A549 (cell line): ENCODE measurements around the gene SZT2.

Experiments
- BCL3 ChIP-seq: fragments of >200 bp; sonication (Bioruptor Twin); formaldehyde crosslinking; IDR thresholded peaks from 3 replicates; pipeline ENCODE4 v1.6.1; 2016
- CHD2 ChIP-seq: fragments of 150-350 bp; IDR thresholded peaks from 2 replicates; pipeline ENCODE4 v1.6.1; 2014; ENCODE audit warnings: low read length; ENCODE audit not compliant: partially characterized antibody
- CHD4 ChIP-seq: fragments of 200-600 bp; sonication (generic); IDR thresholded peaks from 2 replicates; pipeline ENCODE4 v1.6.1; 2016; ENCODE audit warnings: antibody characterized with exemption, mild to moderate bottlenecking, borderline replicate concordance
- CTCF ChIP-seq: fragments of >200 bp; sonication (Bioruptor Twin); formaldehyde crosslinking; IDR thresholded peaks from 3 replicates; pipeline ENCODE4 v1.5.1; 2016
- HMGXB4 ChIP-seq: fragments of 250-450 bp; sonication (Bioruptor Pico); IDR thresholded peaks from 2 replicates; pipeline ENCODE4 v1.5.0; 2021; ENCODE audit warnings: mild to moderate bottlenecking, moderate library complexity, borderline replicate concordance
- JUNB ChIP-seq: fragments of >200 bp; sonication (Bioruptor Twin); formaldehyde crosslinking; IDR thresholded peaks from 2 replicates; pipeline ENCODE4 v1.6.1; 2016
- MAX ChIP-seq: IDR thresholded peaks from 2 replicates; pipeline ENCODE4 v1.6.1; 2012
- MYC ChIP-seq: IDR thresholded peaks from 2 replicates; pipeline ENCODE4 v1.6.1; 2012; ENCODE audit warnings: mild to moderate bottlenecking, inconsistent platforms, low read length, improper control_type of control experiment, borderline replicate concordance
- POLR2A ChIP-seq: IDR thresholded peaks from 2 replicates; pipeline ENCODE4 v1.6.1; 2012; ENCODE audit warnings: mild to moderate bottlenecking, low read length
- RAD21 ChIP-seq, 2 experiments: fragments of >200 bp in 1 of 2; sonication (Bioruptor Twin) in 1 of 2; formaldehyde crosslinking in 1 of 2; IDR thresholded peaks in 1 of 2; conservative IDR thresholded peaks in 1 of 2; 2 replicates in 1 of 2; 3 replicates in 1 of 2; pipeline ENCODE4 v1.6.1; 2012 to 2018; ENCODE audit warnings: inconsistent platforms in 1 of 2
- RCOR1 ChIP-seq: fragments of 150-350 bp; IDR thresholded peaks from 2 replicates; pipeline ENCODE4 v1.6.1; 2014; ENCODE audit warnings: antibody characterized with exemption, low read length, low read depth
- SMC3 ChIP-seq: fragments of >200 bp; sonication (Bioruptor Twin); formaldehyde crosslinking; IDR thresholded peaks from 3 replicates; pipeline ENCODE4 v1.6.1; 2018; ENCODE audit warnings: inconsistent platforms
- SREBF2 ChIP-seq: fragments of 450-650 bp; IDR thresholded peaks from 2 replicates; pipeline ENCODE4 v1.6.1; 2014; ENCODE audit warnings: mild to moderate bottlenecking, moderate library complexity

GRCh38 chr1:43451701-43452532, 62.2 kb downstream of the SZT2 start:
- TF ChIP-seq POLR2A, result no peak
- no peak for TF ChIP-seq CHD2
- TF ChIP-seq MAX, result no peak
- TF ChIP-seq CTCF, result no peak
- TF ChIP-seq BCL3, result no peak
- TF ChIP-seq RAD21 (conservative IDR thresholded peaks at IDR 0.05 in 1 of 2, IDR thresholded peaks at IDR 0.05 in 1 of 2), result no peak
- no peak for TF ChIP-seq HMGXB4 (CRISPR knock-in tag)
- TF ChIP-seq SMC3, result no peak
- TF ChIP-seq MYC, result no peak
- no peak for TF ChIP-seq JUNB
- TF ChIP-seq SREBF2, result no peak
- TF ChIP-seq RCOR1, result no peak
- TF ChIP-seq CHD4, result no peak
